Measurements from ENCODE around the gene PLS1.
"Not testable (repeated sequence)": the region's sequence is repeated elsewhere in the genome, so short reads cannot be mapped to it uniquely, and the experiment has no call there.

Gene PLS1

GRCh38 chr3:142597906-142598305, 1.7 kb downstream of the PLS1 start:
- DNase-seq = no peak

- no peak for DNase-seq
These were observed 5.5 kb downstream of the PLS1 start for GRCh38 chr3:142601713-142602112.

- no peak for DNase-seq
These were observed 6.6 kb downstream of the PLS1 start for GRCh38 chr3:142602619-142603385.

- DNase-seq = not testable (repeated sequence)
These were observed 7.2 kb downstream of the PLS1 start for GRCh38 chr3:142603386-142603705.

GRCh38 chr3:142604940-142605339, 8.7 kb downstream of the PLS1 start:
- DNase-seq = no peak

- DNase-seq = no peak
These were observed 12.4 kb downstream of the PLS1 start for GRCh38 chr3:142608631-142609030.

- DNase-seq = no peak
These were observed 12.9 kb downstream of the PLS1 start for GRCh38 chr3:142609136-142609535.

- no peak for DNase-seq
These were observed 15.0 kb downstream of the PLS1 start for GRCh38 chr3:142611206-142611605.

GRCh38 chr3:142613491-142613890, 17.3 kb downstream of the PLS1 start:
- DNase-seq = no peak

GRCh38 chr3:142614059-142614626, 17.9 kb downstream of the PLS1 start:
- DNase-seq = no peak

GRCh38 chr3:142615171-142615570, 19.0 kb downstream of the PLS1 start:
- no peak for DNase-seq

- no peak for DNase-seq
These were observed 22.8 kb downstream of the PLS1 start for GRCh38 chr3:142618917-142619461.

GRCh38 chr3:142622405-142622804, 26.2 kb downstream of the PLS1 start:
- no peak for DNase-seq

- no peak for DNase-seq
These were observed 27.0 kb downstream of the PLS1 start for GRCh38 chr3:142623194-142623593.

- DNase-seq = no peak
These were observed 28.4 kb downstream of the PLS1 start for GRCh38 chr3:142624341-142625152.

- DNase-seq = no peak
These were observed 28.9 kb downstream of the PLS1 start for GRCh38 chr3:142625153-142625440.

GRCh38 chr3:142626971-142627370, 30.8 kb downstream of the PLS1 start:
- no peak for DNase-seq

GRCh38 chr3:142628801-142629200, 32.6 kb downstream of the PLS1 start:
- no peak for DNase-seq

- DNase-seq = no peak
These were observed 36.9 kb downstream of the PLS1 start for GRCh38 chr3:142633073-142633472.

- DNase-seq = no peak
These were observed 39.9 kb downstream of the PLS1 start for GRCh38 chr3:142636050-142636449.

GRCh38 chr3:142636664-142637063, 40.5 kb downstream of the PLS1 start:
- no peak for DNase-seq

GRCh38 chr3:142638291-142638690, 42.1 kb downstream of the PLS1 start:
- DNase-seq = no peak

GRCh38 chr3:142641504-142641903, 45.3 kb downstream of the PLS1 start:
- no peak for DNase-seq

- DNase-seq = no peak
These were observed 46.8 kb downstream of the PLS1 start for GRCh38 chr3:142642956-142643355.
